22Rv1 (cell line): ENCODE results near the gene STAP2.

ENCODE experiments used
- CTCF ChIP-seq: fragments of 450-650 bp; IDR thresholded peaks from 2 replicates; pipeline ENCODE4 v1.5.1; 2017; ENCODE audit warnings: mild to moderate bottlenecking
- ZFX ChIP-seq: fragments of 450-650 bp; IDR thresholded peaks from 2 replicates; pipeline ENCODE4 v1.6.1; 2017; ENCODE audit warnings: antibody characterized with exemption, borderline replicate concordance

DNA sequence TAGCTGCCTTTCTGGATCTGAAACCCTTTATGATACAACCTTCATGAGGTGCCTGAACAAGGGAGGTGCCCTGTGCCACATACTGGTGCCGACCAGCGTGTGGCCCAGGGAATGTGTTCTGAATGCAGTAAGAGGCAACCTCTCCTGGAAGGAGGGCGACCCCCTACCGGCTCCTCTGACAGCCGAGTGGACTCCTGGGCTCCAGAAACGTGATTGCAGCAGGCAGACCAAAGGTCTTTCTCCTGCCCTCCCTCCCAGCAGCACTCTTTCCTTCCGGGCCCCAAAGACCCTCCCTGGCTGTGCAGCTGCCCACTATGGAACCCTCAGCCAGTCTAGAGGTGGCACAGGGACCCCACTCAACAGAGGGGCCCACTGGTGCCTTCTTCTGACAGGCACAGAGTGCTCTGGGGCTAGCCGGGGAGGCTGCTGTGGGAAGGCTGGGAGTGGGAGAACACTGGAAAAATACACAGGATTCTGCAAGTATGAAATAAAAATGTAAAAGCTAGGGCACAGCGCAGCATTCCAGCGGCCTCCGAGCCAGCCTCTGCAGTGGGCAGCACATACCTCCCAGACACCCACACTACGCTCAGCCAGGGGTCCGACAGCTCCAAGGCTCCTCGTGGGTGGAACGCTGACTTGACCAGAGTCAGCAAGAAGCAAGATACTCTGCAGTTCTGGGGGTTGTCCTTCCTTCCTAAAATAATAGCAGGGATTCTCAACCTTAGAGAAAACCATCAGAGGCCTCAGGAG, 46.8 kb upstream of the STAP2 start:
- TF ChIP-seq CTCF = no peak
- TF ChIP-seq ZFX = no peak
